ENCODE measurements around the gene SAFB. TPM values are rescaled to one million over a fixed set of nuclear protein-coding genes. Genes with fewer than 3 reads are reported as not detected.

The SAFB gene
- total and polyA plus RNA-seq, 2 of the 4 experiments (the other 2 are of a cell fraction): 18.5 to 41.2 TPM

GRCh38 chr19:5623397-5624017 is 624 bp downstream of the SAFB start (continued):
- TF ChIP-seq ELK1 (IDR thresholded peaks at IDR 0.05; ENCODE audit: borderline replicate concordance, low read depth, low read length) (no peak), FOS (IDR thresholded peaks at IDR 0.05; ENCODE audit: low read depth, low read length) (no peak)

GRCh38 chr19:5624018-5624663 is 1.3 kb downstream of the SAFB start:
- CTCF ChIA-PET: no interaction called here
- H2BK120ac ChIP-seq (ENCODE audit: low read depth, low read length): no peak overlapping the region
- H3K56ac ChIP-seq (ENCODE audit: extremely low read depth, insufficient read depth, low read length): peak overlapping the region; percentile 88
- no peak overlapping the region for H3K18ac ChIP-seq (ENCODE audit: low read depth, low read length)
- peak overlapping the region; percentile 99 for H2AK5ac ChIP-seq (ENCODE audit: low read depth, low read length)
- dilution Hi-C loops (cut with HindIII; ENCODE audit: low sequenced_read_pairs, unreplicated experiment) (no loop called here), intact Hi-C loops (cut with micrococcal nuclease) (loop anchor here (5.0 kb wide), 1 partner anchor 43 kb away; no protein-coding TSS in a partner anchor), in situ Hi-C loops (cut with MboI; ENCODE audit: low sequenced_read_pairs) (no loop called here)
- no peaks in the 10 kb centered on the region for H3K9me3 ChIP-seq (ENCODE audit: control insufficient read depth, insufficient read depth, low read length)
- peak overlapping the region; percentile 80 for H3K9ac ChIP-seq (ENCODE audit: low read depth, low read length)
- no peaks in the 10 kb centered on the region for H3K27me3 ChIP-seq (ENCODE audit: control insufficient read depth, insufficient read depth, low read length)
- H2AFZ ChIP-seq (replicated peaks; ENCODE audit: low read length, poor library complexity): no peak overlapping the region
- TF ChIP-seq MAZ (IDR thresholded peaks at IDR 0.05; ENCODE audit: borderline replicate concordance, low read depth, low read length) (no peak), MXI1 (IDR thresholded peaks at IDR 0.05; ENCODE audit: borderline replicate concordance, low read depth, low read length) (peak; percentile 91), ELK1 (IDR thresholded peaks at IDR 0.05; ENCODE audit: borderline replicate concordance, low read depth, low read length) (no peak)
- peak overlapping the region; percentile 90; the same call in 1 of the 2 replicates for H4K91ac ChIP-seq (ENCODE audit: insufficient read depth, low read depth, low read length)
- peak overlapping the region; percentile 82 for H3K27ac ChIP-seq (ENCODE audit: insufficient read depth, low read length)
- peak overlapping the region in 1 of 2 experiments; percentile 87; a peak in 1 of 4 replicates for H4K8ac ChIP-seq (ENCODE audit: low read depth in 2 of 2, low read length in 2 of 2)
- H3K4ac ChIP-seq (ENCODE audit: low read depth, low read length): peak overlapping the region; percentile 94
- WGBS, 2 experiments (ENCODE audit: extremely low coverage in 2 of 2, insufficient read length in 1 of 2): 0% methylated on average over 4 of the region's 20 CpGs; no CpG with 5 or more reads in 1 of the 2 experiments
- H3K23ac ChIP-seq (ENCODE audit: low read depth, low read length): peak overlapping the region; percentile 96
- ATAC-seq (ENCODE audit: low read depth) (no peak), DNase-seq (peak; percentile 61)
- H2BK15ac ChIP-seq (ENCODE audit: low read depth, low read length): no peak overlapping the region
- peak overlapping the region; percentile 98 for H3K14ac ChIP-seq (replicated peaks; ENCODE audit: low read depth, low read length)
- peaks cover 10 to 68% of the 10 kb centered on the region in 2 experiments for H3K79me1 ChIP-seq (ENCODE audit: low read depth in 1 of 2, low read length in 2 of 2)
- H4K20me1 ChIP-seq (ENCODE audit: insufficient read depth, low read length): peaks cover 75% of the 10 kb centered on the region
- POLR2A ChIA-PET (ENCODE audit: unreplicated experiment): no interaction called here
- H3K4me3 ChIP-seq (ENCODE audit: insufficient read depth, low read depth, low read length): peak overlapping the region; percentile 64
- peaks cover 19% of the 10 kb centered on the region for H3K9me1 ChIP-seq (ENCODE audit: insufficient read depth, low read length)
- peak overlapping the region; percentile 100 for H2AK9ac ChIP-seq (replicated peaks; ENCODE audit: low read depth, low read length, poor library complexity)
- peak overlapping the region; percentile 76 for H3K4me2 ChIP-seq (ENCODE audit: low read depth, low read length)
- H3K36me3 ChIP-seq (ENCODE audit: control insufficient read depth, insufficient read depth, low read length): peaks cover 41% of the 10 kb centered on the region
- peak overlapping the region; percentile 71 for H2BK5ac ChIP-seq (ENCODE audit: low read depth, low read length, poor library complexity, severe bottlenecking)
- peak overlapping the region; percentile 83; the same call in 1 of the 2 replicates for H4K5ac ChIP-seq (ENCODE audit: low read depth, low read length)
- BruUV-seq (replicated peaks): TSS peak; percentile 20
- H3K4me1 ChIP-seq (ENCODE audit: control insufficient read depth, insufficient read depth, low read length): peaks cover 19% of the 10 kb centered on the region
- no peak overlapping the region for H2BK20ac ChIP-seq (ENCODE audit: low read depth, low read length)
